BLaER1 treated with 17β-estradiol and CSF1 and Interleukin-3, amounts not matched to agents 10 nM and 100 nM (cell line): ENCODE results near the gene BCAS1.

ENCODE experiments used
- H3K27ac ChIP-seq, 11 experiments: shearing (Covaris generic); formaldehyde crosslinking; 2 replicates each; pipeline ENCODE4 v1.8.1; 2022
- H3K27me3 ChIP-seq, 11 experiments: shearing (Covaris generic); formaldehyde crosslinking; 2 replicates each; pipeline ENCODE4 v1.8.1; 2022
- H3K36me3 ChIP-seq, 11 experiments: shearing (Covaris generic); formaldehyde crosslinking; 2 replicates each; pipeline ENCODE4 v1.8.1; 2022
- H3K4me1 ChIP-seq, 10 experiments: shearing (Covaris generic); formaldehyde crosslinking; 2 replicates each; pipeline ENCODE4 v1.8.1; 2022
- H3K4me2 ChIP-seq, 11 experiments: shearing (Covaris generic); formaldehyde crosslinking; 2 replicates each; pipeline ENCODE4 v1.8.1; 2022
- H3K4me3 ChIP-seq, 10 experiments: shearing (Covaris generic); formaldehyde crosslinking; 2 replicates each; pipeline ENCODE4 v1.8.1; 2022
- H3K9ac ChIP-seq, 11 experiments: shearing (Covaris generic); formaldehyde crosslinking; 2 replicates each; pipeline ENCODE4 v1.8.1; 2022
- H3K9me3 ChIP-seq, 11 experiments: shearing (Covaris generic); formaldehyde crosslinking; replicated peaks in 1 of 11; 2 replicates each; pipeline ENCODE4 v1.8.1; 2022
- H4K20me1 ChIP-seq, 11 experiments: shearing (Covaris generic); formaldehyde crosslinking; 2 replicates each; pipeline ENCODE4 v1.8.1; 2022
- Cebpa-rat ChIP-seq, 11 experiments: shearing (Covaris generic); IDR thresholded peaks; 2 replicates each; pipeline ENCODE4 v1.8.1; 2022

BCAS1 gene, protein sequence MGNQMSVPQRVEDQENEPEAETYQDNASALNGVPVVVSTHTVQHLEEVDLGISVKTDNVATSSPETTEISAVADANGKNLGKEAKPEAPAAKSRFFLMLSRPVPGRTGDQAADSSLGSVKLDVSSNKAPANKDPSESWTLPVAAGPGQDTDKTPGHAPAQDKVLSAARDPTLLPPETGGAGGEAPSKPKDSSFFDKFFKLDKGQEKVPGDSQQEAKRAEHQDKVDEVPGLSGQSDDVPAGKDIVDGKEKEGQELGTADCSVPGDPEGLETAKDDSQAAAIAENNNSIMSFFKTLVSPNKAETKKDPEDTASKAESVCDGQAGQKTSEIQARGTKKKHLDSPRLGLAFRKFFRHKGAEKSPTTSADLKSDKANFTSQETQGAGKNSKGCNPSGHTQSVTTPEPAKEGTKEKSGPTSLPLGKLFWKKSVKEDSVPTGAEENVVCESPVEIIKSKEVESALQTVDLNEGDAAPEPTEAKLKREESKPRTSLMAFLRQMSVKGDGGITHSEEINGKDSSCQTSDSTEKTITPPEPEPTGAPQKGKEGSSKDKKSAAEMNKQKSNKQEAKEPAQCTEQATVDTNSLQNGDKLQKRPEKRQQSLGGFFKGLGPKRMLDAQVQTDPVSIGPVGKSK

DNA sequence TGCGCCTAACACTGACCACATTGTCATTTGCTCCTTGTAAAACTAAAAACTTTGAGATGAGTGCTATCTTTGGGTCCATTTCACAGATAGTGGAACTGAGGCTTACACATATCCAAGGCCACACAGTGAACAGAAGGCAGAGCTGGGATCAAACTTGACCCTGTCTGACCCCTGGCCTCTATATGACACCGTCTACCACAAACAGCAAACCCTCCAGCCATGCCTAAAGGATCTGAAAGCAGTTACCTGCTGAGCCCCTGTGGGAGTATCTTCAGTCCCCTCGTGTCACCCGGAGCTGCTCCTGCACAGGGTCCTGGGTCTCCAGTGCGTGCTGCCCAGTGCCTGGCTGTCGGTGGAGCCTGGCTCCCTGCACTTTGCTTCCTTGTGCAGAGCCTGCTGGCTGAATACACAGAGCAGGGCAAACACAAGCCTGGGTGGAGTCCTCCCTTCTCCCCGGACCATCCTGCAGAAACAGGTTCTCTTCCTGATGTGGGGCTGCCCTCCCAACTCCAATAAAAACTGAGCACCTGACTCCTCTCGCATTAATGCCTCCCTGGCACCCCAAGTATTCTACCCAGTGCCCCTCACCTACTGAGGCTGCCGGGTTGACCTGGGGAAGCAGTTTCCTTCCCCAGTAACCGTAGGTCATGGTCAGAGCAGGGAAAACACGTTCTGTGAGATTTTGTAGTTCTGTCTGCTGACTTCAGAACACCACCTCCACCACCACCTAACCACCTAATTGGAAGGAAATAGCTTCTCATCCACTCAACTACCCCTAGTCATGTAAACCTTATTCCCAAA, at the start of gene BCAS1:
Gene BCAS1 (minus strand): TSS at position 408 of the 801 bp plus-strand sequence. CDS start 11,876 bp downstream, outside the sequence.
- no peak within 1 kb of the TSS for H3K4me3 ChIP-seq
- H3K4me1 ChIP-seq = peaks cover 0 to 13% (median 7%) of the 10 kb centered on the region in 10 experiments; a peak in 13 of 20 replicates
- no peak for TF ChIP-seq Cebpa-rat (IDR thresholded peaks at IDR 0.05)
- no peaks in the 10 kb centered on the region for H4K20me1 ChIP-seq
- H3K9me3 ChIP-seq = no peaks in the 10 kb centered on the region
- no peak within 1 kb of the TSS for H3K9ac ChIP-seq
- no peaks in the 10 kb centered on the region for H3K27me3 ChIP-seq
- no peak within 1 kb of the TSS for H3K27ac ChIP-seq
- H3K36me3 ChIP-seq = no peaks in the 10 kb centered on the region
- no peak within 1 kb of the TSS for H3K4me2 ChIP-seq

DNA sequence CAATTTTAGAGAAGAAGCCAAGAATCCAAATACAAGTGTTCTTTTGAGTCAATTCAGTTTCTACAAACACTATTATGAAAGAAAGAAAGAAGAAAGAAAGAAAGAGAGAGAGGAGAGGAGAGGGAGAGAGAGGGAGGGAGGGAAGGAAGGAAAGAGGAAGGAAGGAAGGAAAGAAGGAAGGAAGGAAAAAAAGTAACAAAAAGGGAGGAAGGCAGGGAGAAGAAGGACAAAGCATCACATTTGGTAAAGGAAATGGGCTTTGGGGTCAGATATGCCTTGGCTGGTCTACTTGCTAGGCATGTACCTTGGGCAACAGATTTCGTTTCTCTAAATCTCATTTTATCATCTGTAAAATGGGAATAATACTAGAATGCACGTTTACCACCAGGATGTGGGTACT, 49.4 kb upstream of the BCAS1 start:
- Histone ChIP-seq H3K4me3 (no peak overlapping the region), H3K36me3 (no peaks in the 10 kb centered on the region), H3K9ac (no peak overlapping the region), H3K4me1 (peaks cover 0 to 42% (median 9%) of the 10 kb centered on the region in 10 experiments; a peak in 13 of 20 replicates), H3K27ac (no peak overlapping the region), H4K20me1 (no peaks in the 10 kb centered on the region), H3K4me2 (no peak overlapping the region), H3K27me3 (no peaks in the 10 kb centered on the region), H3K9me3 (no peaks in the 10 kb centered on the region)
- no peak for TF ChIP-seq Cebpa-rat (IDR thresholded peaks at IDR 0.05)

DNA sequence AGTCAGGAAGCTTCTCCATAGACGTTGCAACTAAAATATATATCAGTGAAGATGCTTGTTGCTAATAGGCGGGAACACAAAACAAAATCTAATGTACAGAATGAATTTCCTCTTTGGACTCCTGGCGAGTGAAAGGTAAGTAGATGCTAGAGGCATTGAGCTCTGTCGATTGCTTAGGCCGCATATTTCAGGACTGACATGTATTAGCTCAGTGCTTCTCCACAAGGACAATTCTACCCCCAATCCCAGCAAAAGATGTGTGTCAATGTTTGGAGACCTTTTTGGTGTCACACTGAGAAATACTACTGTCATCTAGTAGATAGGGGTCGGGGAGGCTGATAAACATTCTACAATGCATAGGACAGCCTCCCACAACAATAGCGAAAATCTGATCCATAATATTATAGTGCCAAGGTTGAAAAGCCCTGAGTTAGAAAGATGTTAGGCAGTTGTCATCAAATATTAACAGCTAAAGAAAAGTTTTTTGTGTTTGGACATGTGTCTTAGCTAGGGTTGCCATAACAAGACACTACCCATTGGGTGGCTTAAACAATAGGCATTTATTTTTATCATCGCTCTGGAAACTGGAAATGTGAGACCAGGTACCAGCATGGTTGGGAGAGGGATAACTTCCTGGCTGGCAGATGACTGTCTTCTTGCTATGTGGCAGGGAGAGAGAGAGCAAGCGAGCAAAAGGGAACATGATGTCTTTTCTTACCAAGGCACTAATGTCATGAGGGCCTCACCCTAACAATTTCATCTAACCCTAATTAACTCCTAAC, 48.0 kb upstream of the BCAS1 start:
- Histone ChIP-seq H3K9me3 (no peaks in the 10 kb centered on the region), H3K4me2 (no peak overlapping the region), H3K36me3 (no peaks in the 10 kb centered on the region), H3K9ac (no peak overlapping the region), H3K27ac (no peak overlapping the region), H4K20me1 (no peaks in the 10 kb centered on the region), H3K4me3 (no peak overlapping the region), H3K4me1 (peaks cover 0 to 35% (median 9%) of the 10 kb centered on the region in 10 experiments; a peak in 13 of 20 replicates), H3K27me3 (no peaks in the 10 kb centered on the region)
- TF ChIP-seq Cebpa-rat (IDR thresholded peaks at IDR 0.05) = no peak

DNA sequence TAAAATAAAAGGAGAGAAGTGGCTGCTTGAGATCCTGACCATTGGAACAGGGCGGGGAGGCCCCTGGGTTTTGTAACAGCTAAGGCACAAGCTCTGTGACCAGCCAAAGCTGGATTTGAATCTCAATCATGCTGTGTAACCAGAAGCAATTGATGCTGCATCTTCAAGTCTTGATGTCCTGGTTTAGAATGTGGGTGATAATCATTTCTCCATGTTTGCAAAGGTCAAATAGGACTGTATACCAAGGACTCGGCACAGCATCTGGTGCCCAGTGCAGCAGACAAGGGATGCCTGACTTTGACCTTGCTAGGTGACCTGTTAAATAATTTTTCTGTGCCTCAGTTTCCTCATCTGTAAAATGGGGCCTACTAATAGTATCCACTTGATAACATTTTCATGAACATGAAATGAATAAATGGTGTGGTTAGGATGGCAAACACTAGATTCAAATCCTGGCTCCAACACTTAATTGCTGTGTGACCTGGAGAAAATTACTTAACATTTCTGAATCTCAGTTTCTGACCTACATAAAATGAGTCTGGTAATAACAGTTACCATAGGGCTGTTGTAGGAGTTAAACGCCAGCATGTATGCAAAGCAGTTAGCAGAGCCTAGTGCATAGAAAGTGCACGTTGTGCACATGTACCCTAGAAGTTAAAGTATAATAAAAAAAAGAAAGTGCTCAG, 46.3 kb upstream of the BCAS1 start:
- no peak for TF ChIP-seq Cebpa-rat (IDR thresholded peaks at IDR 0.05)
- Histone ChIP-seq H3K4me1 (peaks cover 0 to 17% (median 3%) of the 10 kb centered on the region in 10 experiments; a peak in 10 of 20 replicates), H3K27me3 (no peaks in the 10 kb centered on the region), H3K27ac (no peak overlapping the region), H4K20me1 (no peaks in the 10 kb centered on the region), H3K4me2 (no peak overlapping the region), H3K36me3 (no peaks in the 10 kb centered on the region), H3K9ac (no peak overlapping the region), H3K4me3 (no peak overlapping the region), H3K9me3 (peaks cover 0 to 9% (median 3%) of the 10 kb centered on the region in 11 experiments; a peak in 14 of 22 replicates)

DNA sequence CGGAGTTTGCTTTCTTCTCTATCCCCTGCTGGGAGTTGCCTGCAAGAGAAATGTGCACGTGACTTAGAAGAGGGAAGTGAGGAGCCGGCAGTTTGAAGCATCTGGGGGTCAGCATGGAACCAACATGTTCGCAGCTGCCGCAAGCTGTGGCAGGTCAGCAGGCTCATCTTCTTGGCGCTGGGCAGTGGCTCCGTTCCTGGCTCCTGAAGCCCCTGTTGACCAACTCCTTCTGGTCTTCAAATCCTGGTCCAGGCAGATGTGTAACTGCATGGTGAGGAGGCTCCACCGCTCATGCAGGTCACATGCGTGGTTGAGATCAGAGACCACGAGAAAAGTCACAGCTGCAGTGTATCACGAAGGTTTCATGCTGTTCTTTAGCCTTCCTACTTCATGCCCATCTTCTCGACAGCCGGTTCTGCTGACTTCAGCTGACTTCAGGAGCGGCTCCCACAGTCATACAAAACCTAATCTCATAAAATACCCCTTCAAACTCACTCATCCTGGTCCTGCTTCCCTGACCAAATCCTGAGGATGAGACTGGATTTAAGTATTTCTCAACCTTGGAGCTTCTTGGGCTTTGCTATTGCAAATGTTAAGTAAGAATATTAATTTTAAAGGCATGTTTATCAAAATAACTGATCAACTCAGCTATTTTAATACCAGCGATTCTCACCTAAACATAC, 44.9 kb upstream of the BCAS1 start:
- Histone ChIP-seq H3K27ac (0 out of 22 replicates have a peak overlapping the region, but pooled peaks of 1 of the 11 experiments have one; percentile 3), H3K4me1 (peaks cover 0 to 9% (median 0%) of the 10 kb centered on the region in 10 experiments; a peak in 6 of 20 replicates), H3K36me3 (no peaks in the 10 kb centered on the region), H3K9me3 (peaks cover 4 to 20% (median 11%) of the 10 kb centered on the region in 11 experiments; a peak in 15 of 22 replicates), H3K4me2 (peak overlapping the region in 3 of 11 experiments; percentile 12 to 23 (median 19); a peak in 3 of 22 replicates), H3K9ac (no peak overlapping the region), H3K4me3 (no peak overlapping the region), H3K27me3 (no peaks in the 10 kb centered on the region), H4K20me1 (no peaks in the 10 kb centered on the region)
- TF ChIP-seq Cebpa-rat (IDR thresholded peaks at IDR 0.05) = no peak

DNA sequence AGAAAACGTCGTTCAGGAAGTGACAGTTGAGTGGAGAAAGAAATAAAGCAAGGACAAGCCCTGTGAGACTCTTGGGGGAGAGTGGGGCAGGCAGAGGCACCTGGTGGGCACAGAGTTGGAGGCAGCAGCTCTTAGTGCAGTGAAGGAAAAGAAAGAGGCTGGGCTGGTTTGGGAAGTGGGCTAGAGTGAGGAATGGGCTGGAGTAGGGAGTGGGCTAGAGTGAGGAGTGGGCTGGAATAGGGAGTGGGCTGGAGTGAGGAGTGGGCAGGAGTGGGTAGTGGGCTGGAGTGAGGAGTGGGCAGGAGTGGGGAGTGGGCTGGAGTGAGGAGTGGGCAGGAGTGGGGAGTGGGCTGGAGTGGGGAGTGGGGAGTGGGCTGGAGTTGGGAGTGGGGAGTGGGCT, 43.7 kb upstream of the BCAS1 start:
- H3K36me3 ChIP-seq = no peaks in the 10 kb centered on the region
- no peaks in the 10 kb centered on the region for H3K27me3 ChIP-seq
- H3K27ac ChIP-seq = no peak overlapping the region
- H3K9ac ChIP-seq = no peak overlapping the region
- peaks cover 4 to 20% (median 11%) of the 10 kb centered on the region in 11 experiments; a peak in 15 of 22 replicates for H3K9me3 ChIP-seq
- H3K4me1 ChIP-seq = peaks cover 0 to 9% (median 0%) of the 10 kb centered on the region in 10 experiments; a peak in 6 of 20 replicates
- H3K4me3 ChIP-seq = no peak overlapping the region
- no peaks in the 10 kb centered on the region for H4K20me1 ChIP-seq
- H3K4me2 ChIP-seq = no peak overlapping the region
- TF ChIP-seq Cebpa-rat (IDR thresholded peaks at IDR 0.05) = no peak

DNA sequence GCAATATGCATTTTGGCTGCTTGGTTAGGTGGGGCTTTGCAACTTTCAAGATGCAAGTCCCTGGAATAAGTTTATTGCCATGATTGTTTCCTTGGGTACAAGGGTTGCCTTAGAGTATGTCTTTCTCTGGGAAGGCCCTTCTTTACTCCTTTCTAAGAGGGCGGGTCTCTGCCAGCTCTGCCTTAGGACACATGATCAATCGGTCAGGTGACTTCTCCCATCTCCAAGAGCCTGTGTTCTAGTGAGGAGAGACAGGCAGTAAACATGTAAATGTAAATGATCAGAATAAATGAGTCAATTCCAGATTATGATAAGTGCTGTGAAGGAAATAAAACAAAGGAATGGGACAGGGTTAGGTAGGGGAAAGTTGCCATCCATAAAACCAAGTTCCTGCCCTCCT, 43.2 kb upstream of the BCAS1 start:
- Histone ChIP-seq H3K4me1 (peaks cover 0 to 9% (median 0%) of the 10 kb centered on the region in 10 experiments; a peak in 6 of 20 replicates), H3K27ac (no peak overlapping the region), H3K36me3 (no peaks in the 10 kb centered on the region), H3K9ac (no peak overlapping the region), H3K4me3 (no peak overlapping the region), H4K20me1 (no peaks in the 10 kb centered on the region), H3K9me3 (peaks cover 4 to 20% (median 11%) of the 10 kb centered on the region in 11 experiments; a peak in 15 of 22 replicates), H3K4me2 (no peak overlapping the region), H3K27me3 (no peaks in the 10 kb centered on the region)
- no peak for TF ChIP-seq Cebpa-rat (IDR thresholded peaks at IDR 0.05)
